Adrenal gland (tissue), 5 donors: Measurements from ENCODE around the gene APBB2.

ENCODE experiments used
- CTCF ChIP-seq, 6 experiments: fragments of 450-650 bp in 4 of 6; fragments of 200-600 bp in 2 of 6; sonication (generic) in 1 of 6; IDR thresholded peaks; 1 replicate in 5 of 6; 2 replicates in 1 of 6; pipeline versions ENCODE4 v1.5.1 to v1.8.0; 2016 to 2021; ENCODE audit warnings: antibody characterized with exemption in 6 of 6, mild to moderate bottlenecking in 2 of 6, moderate library complexity in 1 of 6
- POLR2A ChIP-seq, 2 donors: fragments of 450-650 bp; IDR thresholded peaks; one replicate each; pipeline ENCODE4 v1.6.1; 2017; ENCODE audit warnings: antibody characterized with exemption in 2 of 2, mild to moderate bottlenecking in 2 of 2, moderate library complexity in 1 of 2
- donor health status: DM: no; HTN: no; CAD: no.

DNA sequence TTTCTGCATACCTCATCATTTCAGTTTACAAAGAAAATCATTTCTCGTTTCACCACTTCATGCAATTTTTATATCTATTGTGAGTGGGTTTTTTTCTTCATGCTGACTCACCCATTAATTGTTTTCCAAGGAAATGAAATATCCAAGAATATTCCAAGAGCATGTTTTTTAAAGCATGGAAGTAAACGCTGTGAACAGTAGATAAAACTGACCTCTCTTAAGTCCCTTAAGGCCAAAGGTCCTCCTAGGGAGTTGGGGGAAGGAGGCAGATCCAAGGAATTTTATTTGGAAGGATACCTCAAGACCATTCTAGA lies 2.6 kb upstream of the APBB2 start:
- TF ChIP-seq CTCF (IDR thresholded peaks at IDR 0.05) (no peak), POLR2A (IDR thresholded peaks at IDR 0.05) (no peak)
